ENCODE results near the gene SMIM33.

DNA sequence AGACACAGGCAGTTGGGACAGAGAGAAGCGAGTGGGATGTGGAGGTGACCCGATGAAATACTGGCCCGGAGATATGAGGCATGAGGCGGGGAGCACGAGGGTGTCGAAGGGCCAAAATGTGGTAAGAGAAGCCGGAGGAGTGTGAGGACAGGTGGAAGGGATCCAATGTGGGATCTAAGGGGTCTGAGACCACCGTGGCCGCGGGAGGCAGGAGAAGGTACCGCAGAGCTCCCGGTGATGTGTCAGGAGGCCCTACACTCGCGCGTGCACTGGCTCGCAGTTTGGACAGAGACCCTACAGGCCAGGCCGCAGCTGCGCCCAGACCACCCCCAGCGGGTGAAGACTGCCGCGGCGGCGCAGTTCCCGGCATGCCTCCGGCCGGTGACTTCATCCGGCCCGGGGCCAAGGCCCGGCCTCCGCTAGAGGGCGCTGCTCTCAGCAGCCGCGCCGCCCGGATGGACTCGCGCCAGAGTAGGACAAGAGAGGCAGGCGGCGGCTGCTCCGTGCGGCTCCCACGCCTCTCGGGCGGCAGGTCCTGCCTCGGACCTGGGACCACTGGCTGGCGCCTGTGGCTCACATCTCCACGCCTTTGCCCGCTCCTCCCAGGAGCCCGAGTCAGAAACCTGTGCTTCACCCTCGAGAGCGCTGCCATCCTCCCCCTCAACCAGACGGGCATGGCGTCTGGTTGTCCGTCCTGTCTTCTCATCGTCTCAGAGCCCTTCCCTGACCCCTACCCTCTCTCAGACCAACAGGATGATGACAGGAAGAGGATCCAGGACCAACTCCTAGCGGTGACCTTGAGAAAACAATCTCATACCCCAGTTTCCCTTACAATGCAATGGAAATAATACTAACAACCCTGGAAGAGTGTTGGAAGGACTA lies 47.1 kb downstream of the SMIM33 start:
- no peak for TF ChIP-seq EZH2 (IDR thresholded peaks at IDR 0.05; ENCODE audit: borderline replicate concordance, low read depth, low read length, poor library complexity, severe bottlenecking)
- TF ChIP-seq, protein P1, sequence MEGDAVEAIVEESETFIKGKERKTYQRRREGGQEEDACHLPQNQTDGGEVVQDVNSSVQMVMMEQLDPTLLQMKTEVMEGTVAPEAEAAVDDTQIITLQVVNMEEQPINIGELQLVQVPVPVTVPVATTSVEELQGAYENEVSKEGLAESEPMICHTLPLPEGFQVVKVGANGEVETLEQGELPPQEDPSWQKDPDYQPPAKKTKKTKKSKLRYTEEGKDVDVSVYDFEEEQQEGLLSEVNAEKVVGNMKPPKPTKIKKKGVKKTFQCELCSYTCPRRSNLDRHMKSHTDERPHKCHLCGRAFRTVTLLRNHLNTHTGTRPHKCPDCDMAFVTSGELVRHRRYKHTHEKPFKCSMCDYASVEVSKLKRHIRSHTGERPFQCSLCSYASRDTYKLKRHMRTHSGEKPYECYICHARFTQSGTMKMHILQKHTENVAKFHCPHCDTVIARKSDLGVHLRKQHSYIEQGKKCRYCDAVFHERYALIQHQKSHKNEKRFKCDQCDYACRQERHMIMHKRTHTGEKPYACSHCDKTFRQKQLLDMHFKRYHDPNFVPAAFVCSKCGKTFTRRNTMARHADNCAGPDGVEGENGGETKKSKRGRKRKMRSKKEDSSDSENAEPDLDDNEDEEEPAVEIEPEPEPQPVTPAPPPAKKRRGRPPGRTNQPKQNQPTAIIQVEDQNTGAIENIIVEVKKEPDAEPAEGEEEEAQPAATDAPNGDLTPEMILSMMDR (conservative IDR thresholded peaks at IDR 0.05; ENCODE audit: low read depth, low read length), result peak; percentile 98
